Panc1 (cell line): Measurements from ENCODE around the gene PRSS21.

Source experiments
- POLR2AphosphoS5 ChIP-seq: IDR thresholded peaks from 2 replicates; pipeline ENCODE4 v1.6.1; 2012; ENCODE audit warnings: mild to moderate bottlenecking, low read depth, low read length, moderate library complexity
- TCF7L2 ChIP-seq: IDR thresholded peaks from 2 replicates; pipeline ENCODE4 v1.6.1; 2011; ENCODE audit warnings: mild to moderate bottlenecking, low read depth, low read length, inconsistent platforms
- TF ChIP-seq, protein P1 (sequence below): fragments of 450-650 bp; IDR thresholded peaks from 2 replicates; pipeline ENCODE4 v1.5.1; 2017; ENCODE audit warnings: mild to moderate bottlenecking
- TF ChIP-seq, protein P2 (sequence below), 2 experiments: IDR thresholded peaks; 2 replicates each; pipeline ENCODE4 v1.6.1; 2011 to 2012; ENCODE audit warnings: low read depth in 2 of 2, control low read depth in 1 of 2, low read length in 1 of 2, mild to moderate bottlenecking in 1 of 2, moderate library complexity in 1 of 2; ENCODE audit not compliant: insufficient read depth in 1 of 2

- no peak for TF ChIP-seq POLR2AphosphoS5
- TF ChIP-seq, protein P1, sequence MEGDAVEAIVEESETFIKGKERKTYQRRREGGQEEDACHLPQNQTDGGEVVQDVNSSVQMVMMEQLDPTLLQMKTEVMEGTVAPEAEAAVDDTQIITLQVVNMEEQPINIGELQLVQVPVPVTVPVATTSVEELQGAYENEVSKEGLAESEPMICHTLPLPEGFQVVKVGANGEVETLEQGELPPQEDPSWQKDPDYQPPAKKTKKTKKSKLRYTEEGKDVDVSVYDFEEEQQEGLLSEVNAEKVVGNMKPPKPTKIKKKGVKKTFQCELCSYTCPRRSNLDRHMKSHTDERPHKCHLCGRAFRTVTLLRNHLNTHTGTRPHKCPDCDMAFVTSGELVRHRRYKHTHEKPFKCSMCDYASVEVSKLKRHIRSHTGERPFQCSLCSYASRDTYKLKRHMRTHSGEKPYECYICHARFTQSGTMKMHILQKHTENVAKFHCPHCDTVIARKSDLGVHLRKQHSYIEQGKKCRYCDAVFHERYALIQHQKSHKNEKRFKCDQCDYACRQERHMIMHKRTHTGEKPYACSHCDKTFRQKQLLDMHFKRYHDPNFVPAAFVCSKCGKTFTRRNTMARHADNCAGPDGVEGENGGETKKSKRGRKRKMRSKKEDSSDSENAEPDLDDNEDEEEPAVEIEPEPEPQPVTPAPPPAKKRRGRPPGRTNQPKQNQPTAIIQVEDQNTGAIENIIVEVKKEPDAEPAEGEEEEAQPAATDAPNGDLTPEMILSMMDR = no peak
- TF ChIP-seq, protein P2, sequence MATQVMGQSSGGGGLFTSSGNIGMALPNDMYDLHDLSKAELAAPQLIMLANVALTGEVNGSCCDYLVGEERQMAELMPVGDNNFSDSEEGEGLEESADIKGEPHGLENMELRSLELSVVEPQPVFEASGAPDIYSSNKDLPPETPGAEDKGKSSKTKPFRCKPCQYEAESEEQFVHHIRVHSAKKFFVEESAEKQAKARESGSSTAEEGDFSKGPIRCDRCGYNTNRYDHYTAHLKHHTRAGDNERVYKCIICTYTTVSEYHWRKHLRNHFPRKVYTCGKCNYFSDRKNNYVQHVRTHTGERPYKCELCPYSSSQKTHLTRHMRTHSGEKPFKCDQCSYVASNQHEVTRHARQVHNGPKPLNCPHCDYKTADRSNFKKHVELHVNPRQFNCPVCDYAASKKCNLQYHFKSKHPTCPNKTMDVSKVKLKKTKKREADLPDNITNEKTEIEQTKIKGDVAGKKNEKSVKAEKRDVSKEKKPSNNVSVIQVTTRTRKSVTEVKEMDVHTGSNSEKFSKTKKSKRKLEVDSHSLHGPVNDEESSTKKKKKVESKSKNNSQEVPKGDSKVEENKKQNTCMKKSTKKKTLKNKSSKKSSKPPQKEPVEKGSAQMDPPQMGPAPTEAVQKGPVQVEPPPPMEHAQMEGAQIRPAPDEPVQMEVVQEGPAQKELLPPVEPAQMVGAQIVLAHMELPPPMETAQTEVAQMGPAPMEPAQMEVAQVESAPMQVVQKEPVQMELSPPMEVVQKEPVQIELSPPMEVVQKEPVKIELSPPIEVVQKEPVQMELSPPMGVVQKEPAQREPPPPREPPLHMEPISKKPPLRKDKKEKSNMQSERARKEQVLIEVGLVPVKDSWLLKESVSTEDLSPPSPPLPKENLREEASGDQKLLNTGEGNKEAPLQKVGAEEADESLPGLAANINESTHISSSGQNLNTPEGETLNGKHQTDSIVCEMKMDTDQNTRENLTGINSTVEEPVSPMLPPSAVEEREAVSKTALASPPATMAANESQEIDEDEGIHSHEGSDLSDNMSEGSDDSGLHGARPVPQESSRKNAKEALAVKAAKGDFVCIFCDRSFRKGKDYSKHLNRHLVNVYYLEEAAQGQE (IDR thresholded peaks at IDR 0.05; ENCODE audit: insufficient read depth in 1 of 2, low read depth in 2 of 2, low read length in 1 of 2) = no peak
- no peak for TF ChIP-seq TCF7L2
Observed at GRCh38 chr16:2859686-2860265, 42.7 kb downstream of the PRSS21 start.
